ENCODE results near the gene RPS6KA3.

RPS6KA3 gene

GRCh38 chrX:20266810-20267606, at the start of gene RPS6KA3:
Gene RPS6KA3, minus strand, starts transcription at chrX:20266909. Its CDS starts 277 bp downstream, at chrX:20266632.
- peak; percentile 2 to 88 (median 72) for DNase-seq

- DNase-seq: no peak
These were observed 48.4 kb upstream of the RPS6KA3 start for GRCh38 chrX:20315140-20315539.

- DNase-seq: no peak
These were observed 47.2 kb upstream of the RPS6KA3 start for GRCh38 chrX:20313899-20314298.

- no peak for DNase-seq
These were observed 45.3 kb upstream of the RPS6KA3 start for GRCh38 chrX:20312018-20312417.

- no peak for DNase-seq
These were observed 44.8 kb upstream of the RPS6KA3 start for GRCh38 chrX:20311505-20311904.

- no peak for DNase-seq
These were observed 43.1 kb upstream of the RPS6KA3 start for GRCh38 chrX:20309806-20310205.

GRCh38 chrX:20306668-20307067, 40.0 kb upstream of the RPS6KA3 start:
- DNase-seq: no peak

- DNase-seq: no peak
These were observed 34.1 kb upstream of the RPS6KA3 start for GRCh38 chrX:20300822-20301221.

- no peak for DNase-seq
These were observed 28.2 kb upstream of the RPS6KA3 start for GRCh38 chrX:20294957-20295356.

- DNase-seq: no peak
These were observed 27.6 kb upstream of the RPS6KA3 start for GRCh38 chrX:20294284-20294683.

- no peak for DNase-seq
These were observed 18.8 kb upstream of the RPS6KA3 start for GRCh38 chrX:20285511-20285910.

GRCh38 chrX:20284992-20285391, 18.3 kb upstream of the RPS6KA3 start:
- no peak for DNase-seq

- no peak for DNase-seq
These were observed 17.7 kb upstream of the RPS6KA3 start for GRCh38 chrX:20284444-20284843.

GRCh38 chrX:20280938-20281337, 14.2 kb upstream of the RPS6KA3 start:
- no peak for DNase-seq

GRCh38 chrX:20274121-20274520, 7.4 kb upstream of the RPS6KA3 start:
- no peak for DNase-seq

GRCh38 chrX:20271730-20272129, 5.0 kb upstream of the RPS6KA3 start:
- no peak for DNase-seq

- DNase-seq: no peak
These were observed 4.5 kb upstream of the RPS6KA3 start for GRCh38 chrX:20271186-20271585.

- no peak for DNase-seq
These were observed 3.8 kb upstream of the RPS6KA3 start for GRCh38 chrX:20270562-20270890.

GRCh38 chrX:20269848-20270561, 3.3 kb upstream of the RPS6KA3 start:
- no peak for DNase-seq

- DNase-seq: peak in 36 of 56 donors; percentile 0 to 40 (median 12)
These were observed 1.4 kb upstream of the RPS6KA3 start for GRCh38 chrX:20267931-20268701.

- peak in 2 of 56 donors; percentile 0 to 7 for DNase-seq
These were observed 860 bp upstream of the RPS6KA3 start for GRCh38 chrX:20267607-20267930.
